ENCODE measurements around the gene USP3. TPM values are rescaled to one million over a fixed set of nuclear protein-coding genes. Genes with fewer than 3 reads are reported as not detected.

Gene USP3
- total and polyA plus RNA-seq, 2 of the 13 experiments (the other 11 are each of a cell fraction or from before 2014, with no cell fraction given), result 14.3 to 61.2 TPM

- TF ChIP-seq MXI1 (IDR thresholded peaks at IDR 0.05; ENCODE audit: borderline replicate concordance, low read depth, low read length) (peak; percentile 77; the same call in 1 of the 3 replicates), TBP (CRISPR knock-in tag; IDR thresholded peaks at IDR 0.05) (no peak), ZNF878 (CRISPR knock-in tag; IDR thresholded peaks at IDR 0.05) (peak; percentile 84), JARID2 (CRISPR knock-in tag; IDR thresholded peaks at IDR 0.05; ENCODE audit: insufficient replicate concordance) (no peak), SMAD1 (CRISPR knock-in tag; IDR thresholded peaks at IDR 0.05; ENCODE audit: borderline replicate concordance, low read depth) (no peak; the same call in 1 of the 2 replicates), ZNF766 (CRISPR knock-in tag; IDR thresholded peaks at IDR 0.05; ENCODE audit: borderline replicate concordance) (no peak), ARNT2 (CRISPR knock-in tag; IDR thresholded peaks at IDR 0.05; ENCODE audit: low read depth) (peak; percentile 84), EED (CRISPR knock-in tag; IDR thresholded peaks at IDR 0.05) (peak; percentile 55; the same call in 1 of the 2 replicates), ZNF121 (CRISPR knock-in tag; IDR thresholded peaks at IDR 0.05) (no peak), GABPA (IDR thresholded peaks at IDR 0.05; ENCODE audit: low read depth, low read length) (0 out of 2 replicates have a peak, but pooled peaks have one; percentile 22), GABPA (CRISPR knock-in tag; IDR thresholded peaks at IDR 0.05; ENCODE audit: low read depth) (peak; percentile 73), ZNF558 (CRISPR knock-in tag; IDR thresholded peaks at IDR 0.05; ENCODE audit: borderline replicate concordance) (no peak), NFIB (CRISPR knock-in tag; IDR thresholded peaks at IDR 0.05; ENCODE audit: borderline replicate concordance) (no peak), XBP1 (CRISPR knock-in tag; IDR thresholded peaks at IDR 0.05) (no peak), ZFAT (CRISPR knock-in tag; conservative IDR thresholded peaks at IDR 0.05) (no peak), KLF15 (CRISPR knock-in tag; IDR thresholded peaks at IDR 0.05; ENCODE audit: borderline replicate concordance) (no peak; the same call in 1 of the 2 replicates), ZNF850 (CRISPR knock-in tag; conservative IDR thresholded peaks at IDR 0.05) (no peak), ERF (CRISPR knock-in tag; IDR thresholded peaks at IDR 0.05) (peak; percentile 68; the same call in 1 of the 2 replicates), ZNF556 (CRISPR knock-in tag; IDR thresholded peaks at IDR 0.05; ENCODE audit: borderline replicate concordance) (peak; percentile 73; the same call in 1 of the 2 replicates), AHR (CRISPR knock-in tag; IDR thresholded peaks at IDR 0.05) (no peak), ZNF264 (CRISPR knock-in tag; IDR thresholded peaks at IDR 0.05) (peak; percentile 21; the same call in 1 of the 2 replicates), KMT2A (CRISPR knock-in tag; IDR thresholded peaks at IDR 0.05) (peak; percentile 92; the same call in 1 of the 2 replicates), EP300 (IDR thresholded peaks at IDR 0.05; ENCODE audit: low read depth in 2 of 2, low read length in 2 of 2) (peak; percentile 46 to 61; a peak in 1 of 4 replicates), EP300 (CRISPR knock-in tag; IDR thresholded peaks at IDR 0.05; ENCODE audit: borderline replicate concordance) (no peak; the same call in 1 of the 2 replicates)
- TF ChIP-seq, protein P1, sequence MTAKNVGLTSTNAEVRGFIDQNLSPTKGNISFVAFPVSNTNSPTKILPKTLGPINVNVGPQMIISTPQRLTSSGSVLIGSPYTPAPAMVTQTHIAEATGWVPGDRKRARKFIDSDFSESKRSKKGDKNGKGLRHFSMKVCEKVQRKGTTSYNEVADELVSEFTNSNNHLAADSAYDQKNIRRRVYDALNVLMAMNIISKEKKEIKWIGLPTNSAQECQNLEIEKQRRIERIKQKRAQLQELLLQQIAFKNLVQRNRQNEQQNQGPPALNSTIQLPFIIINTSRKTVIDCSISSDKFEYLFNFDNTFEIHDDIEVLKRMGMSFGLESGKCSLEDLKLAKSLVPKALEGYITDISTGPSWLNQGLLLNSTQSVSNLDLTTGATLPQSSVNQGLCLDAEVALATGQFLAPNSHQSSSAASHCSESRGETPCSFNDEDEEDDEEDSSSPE (CRISPR knock-in tag; IDR thresholded peaks at IDR 0.05), result peak; percentile 48; the same call in 1 of the 2 replicates
- TF ChIP-seq, protein P2, sequence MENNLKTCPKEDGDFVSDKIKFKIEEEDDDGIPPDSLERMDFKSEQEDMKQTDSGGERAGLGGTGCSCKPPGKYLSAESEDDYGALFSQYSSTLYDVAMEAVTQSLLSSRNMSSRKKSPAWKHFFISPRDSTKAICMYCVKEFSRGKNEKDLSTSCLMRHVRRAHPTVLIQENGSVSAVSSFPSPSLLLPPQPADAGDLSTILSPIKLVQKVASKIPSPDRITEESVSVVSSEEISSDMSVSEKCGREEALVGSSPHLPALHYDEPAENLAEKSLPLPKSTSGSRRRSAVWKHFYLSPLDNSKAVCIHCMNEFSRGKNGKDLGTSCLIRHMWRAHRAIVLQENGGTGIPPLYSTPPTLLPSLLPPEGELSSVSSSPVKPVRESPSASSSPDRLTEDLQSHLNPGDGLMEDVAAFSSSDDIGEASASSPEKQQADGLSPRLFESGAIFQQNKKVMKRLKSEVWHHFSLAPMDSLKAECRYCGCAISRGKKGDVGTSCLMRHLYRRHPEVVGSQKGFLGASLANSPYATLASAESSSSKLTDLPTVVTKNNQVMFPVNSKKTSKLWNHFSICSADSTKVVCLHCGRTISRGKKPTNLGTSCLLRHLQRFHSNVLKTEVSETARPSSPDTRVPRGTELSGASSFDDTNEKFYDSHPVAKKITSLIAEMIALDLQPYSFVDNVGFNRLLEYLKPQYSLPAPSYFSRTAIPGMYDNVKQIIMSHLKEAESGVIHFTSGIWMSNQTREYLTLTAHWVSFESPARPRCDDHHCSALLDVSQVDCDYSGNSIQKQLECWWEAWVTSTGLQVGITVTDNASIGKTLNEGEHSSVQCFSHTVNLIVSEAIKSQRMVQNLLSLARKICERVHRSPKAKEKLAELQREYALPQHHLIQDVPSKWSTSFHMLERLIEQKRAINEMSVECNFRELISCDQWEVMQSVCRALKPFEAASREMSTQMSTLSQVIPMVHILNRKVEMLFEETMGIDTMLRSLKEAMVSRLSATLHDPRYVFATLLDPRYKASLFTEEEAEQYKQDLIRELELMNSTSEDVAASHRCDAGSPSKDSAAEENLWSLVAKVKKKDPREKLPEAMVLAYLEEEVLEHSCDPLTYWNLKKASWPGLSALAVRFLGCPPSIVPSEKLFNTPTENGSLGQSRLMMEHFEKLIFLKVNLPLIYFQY (CRISPR knock-in tag; IDR thresholded peaks at IDR 0.05; ENCODE audit: borderline replicate concordance), result peak; percentile 68; the same call in 1 of the 2 replicates
These were observed at the start of gene USP3 (continued) for GRCh38 chr15:63504247-63504978.

Measured in HepG2 (cell line).